Dedifferentiated amniotic fluid mesenchymal stem cell (primary cell): ENCODE data around the gene GALNT18.

Experiments used
- DNase-seq: peaks from one replicate; pipeline ENCODE4 v3.0.0-alpha.2; 2016; ENCODE audit errors: extremely low spot score

The GALNT18 gene

DNA sequence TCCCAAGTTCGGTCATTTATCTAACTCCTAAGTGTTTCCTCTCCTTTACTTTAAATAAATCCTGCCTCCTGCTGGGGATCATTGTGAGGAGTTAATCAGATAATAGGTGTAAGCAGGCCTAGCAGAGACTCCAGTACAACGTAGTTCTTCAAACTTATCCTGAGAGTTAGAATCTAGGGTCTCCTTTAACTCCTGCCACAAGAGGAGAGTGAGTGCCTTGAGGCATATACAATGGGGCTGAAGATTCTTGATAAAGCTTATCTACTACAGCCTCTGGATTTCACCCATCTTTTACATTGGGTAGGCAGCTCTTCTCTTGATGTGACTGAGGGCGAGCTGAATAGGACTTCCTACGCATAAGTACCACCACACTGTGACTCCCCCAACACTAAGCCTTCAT is 3.1 kb upstream of the GALNT18 start:
- no peak for DNase-seq

- DNase-seq, result no peak
These were observed 2.4 kb upstream of the GALNT18 start for GRCh38 chr11:11624204-11624603.

DNA sequence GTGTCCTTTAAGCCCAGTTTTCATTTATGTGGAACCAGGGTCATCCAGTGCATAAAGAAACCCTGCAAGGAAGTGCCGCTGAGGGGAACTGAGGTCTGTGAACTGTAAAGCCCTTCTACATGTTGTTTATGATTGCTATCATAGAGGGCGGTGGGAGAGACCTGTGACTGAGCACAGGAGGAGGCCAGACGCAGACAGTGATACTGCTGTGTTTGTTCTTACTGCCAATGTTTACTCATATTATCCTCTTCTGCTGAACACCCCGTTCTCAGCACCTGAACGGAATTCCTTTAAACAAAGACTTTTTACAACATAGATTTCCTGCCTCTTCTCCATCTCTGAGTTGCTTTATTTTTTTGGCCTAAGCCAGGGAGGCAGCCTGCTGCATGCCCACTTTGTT is 967 bp upstream of the GALNT18 start:
- DNase-seq, result no peak

- DNase-seq, result no peak
These were observed 518 bp upstream of the GALNT18 start for GRCh38 chr11:11622340-11622706.

GRCh38 chr11:11620921-11621572 is 758 bp downstream of the GALNT18 start:
- DNase-seq, result no peak

GRCh38 chr11:11620173-11620920 is 1.5 kb downstream of the GALNT18 start:
- DNase-seq, result no peak

GRCh38 chr11:11618973-11619435 is 2.8 kb downstream of the GALNT18 start:
- no peak for DNase-seq

- DNase-seq, result no peak
These were observed 6.7 kb downstream of the GALNT18 start for GRCh38 chr11:11615086-11615485.

DNA sequence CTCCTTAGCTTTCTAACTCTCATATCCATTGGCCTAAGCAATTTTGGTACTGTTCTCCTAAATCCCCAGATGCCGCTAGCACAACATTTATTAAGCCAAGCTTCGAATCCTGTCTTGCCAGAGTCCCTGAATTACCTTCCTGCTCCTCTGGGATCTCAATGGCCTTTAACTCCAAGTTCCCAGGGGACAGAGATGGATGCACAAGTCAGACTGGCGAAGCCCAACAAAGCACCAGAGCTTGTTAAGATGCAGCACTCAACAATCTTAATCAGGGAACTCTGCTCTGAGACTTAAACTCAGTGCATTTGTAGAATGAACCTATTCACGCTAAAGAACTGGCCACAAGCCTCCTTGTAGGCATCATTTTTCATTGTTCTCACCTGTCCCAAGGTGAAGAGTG is 9.4 kb downstream of the GALNT18 start:
- DNase-seq, result no peak

- no peak for DNase-seq
These were observed 10.4 kb downstream of the GALNT18 start for GRCh38 chr11:11611381-11611780.

- DNase-seq, result no peak
These were observed 13.0 kb downstream of the GALNT18 start for GRCh38 chr11:11608783-11609232.

- no peak for DNase-seq
These were observed 14.0 kb downstream of the GALNT18 start for GRCh38 chr11:11607772-11608171.

GRCh38 chr11:11605821-11606450 is 15.9 kb downstream of the GALNT18 start:
- DNase-seq, result no peak

DNA sequence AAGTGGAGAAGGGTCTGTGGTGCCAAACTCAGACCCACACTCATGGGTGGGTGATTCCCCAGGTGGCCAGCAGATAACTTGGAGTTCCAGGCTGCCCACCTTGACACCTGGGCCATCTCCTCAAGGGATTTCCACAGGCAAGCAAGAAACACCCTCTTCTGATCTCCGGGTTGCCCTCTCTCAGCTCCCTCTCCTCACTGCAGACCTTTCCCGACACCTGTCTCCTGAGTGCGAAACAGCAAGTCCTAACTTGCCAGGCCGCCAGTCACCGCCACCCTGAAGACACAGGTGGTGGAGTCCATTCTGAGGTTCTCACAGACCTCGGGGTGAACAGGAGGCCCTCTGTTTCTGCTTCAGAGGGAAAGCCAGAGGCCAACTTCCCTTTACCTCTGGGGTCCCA is 16.6 kb downstream of the GALNT18 start:
- no peak for DNase-seq

DNA sequence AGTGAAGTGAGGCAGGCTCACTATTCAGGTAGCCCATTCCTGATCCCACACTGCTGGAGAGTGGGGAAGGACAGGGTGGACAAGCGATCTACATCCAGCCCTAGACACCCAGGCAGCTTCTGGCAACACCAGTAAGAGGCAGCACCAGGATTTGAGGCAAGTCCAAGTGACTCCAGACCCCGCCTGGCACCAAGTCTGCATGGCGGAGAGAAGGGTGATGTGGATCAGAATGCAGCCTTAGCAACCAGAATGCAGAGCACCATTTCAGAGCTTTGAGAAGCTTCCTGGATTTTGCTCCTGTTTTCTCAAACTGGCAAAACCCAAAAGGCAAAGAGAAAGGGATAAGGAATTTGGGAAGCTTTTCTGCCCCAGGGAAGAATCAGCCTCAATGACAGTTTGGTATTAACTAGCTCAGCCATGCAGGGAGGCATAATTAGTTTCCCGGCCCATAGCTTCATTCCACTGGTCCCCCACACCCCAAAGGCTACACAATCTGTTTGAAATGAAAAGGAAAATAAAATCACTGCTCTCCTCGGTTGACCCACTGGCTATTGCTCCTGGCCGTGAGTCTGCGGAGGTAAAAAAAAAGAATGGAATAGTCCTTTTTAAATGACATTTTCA is 17.3 kb downstream of the GALNT18 start:
- no peak for DNase-seq

GRCh38 chr11:11602011-11602410 is 19.8 kb downstream of the GALNT18 start:
- no peak for DNase-seq

DNA sequence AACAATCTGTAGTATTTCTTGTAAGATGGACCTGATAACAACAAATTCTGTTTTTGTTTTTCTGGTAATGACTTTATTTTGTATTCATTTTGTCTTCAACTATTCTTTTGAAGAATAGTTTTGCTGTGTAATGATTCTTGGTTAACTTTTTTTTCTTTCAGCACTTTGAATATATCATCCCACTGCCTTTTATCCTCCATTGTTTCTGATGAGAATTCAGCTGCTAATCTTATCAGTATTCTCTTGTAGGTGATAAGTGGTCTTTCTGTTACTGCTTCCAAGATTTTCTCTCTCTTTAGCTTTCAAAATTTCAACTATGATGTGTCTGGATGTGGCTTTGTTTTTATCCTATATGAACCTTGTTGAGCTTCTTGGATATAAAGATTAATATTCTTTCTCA is 21.5 kb downstream of the GALNT18 start:
- no peak for DNase-seq

DNA sequence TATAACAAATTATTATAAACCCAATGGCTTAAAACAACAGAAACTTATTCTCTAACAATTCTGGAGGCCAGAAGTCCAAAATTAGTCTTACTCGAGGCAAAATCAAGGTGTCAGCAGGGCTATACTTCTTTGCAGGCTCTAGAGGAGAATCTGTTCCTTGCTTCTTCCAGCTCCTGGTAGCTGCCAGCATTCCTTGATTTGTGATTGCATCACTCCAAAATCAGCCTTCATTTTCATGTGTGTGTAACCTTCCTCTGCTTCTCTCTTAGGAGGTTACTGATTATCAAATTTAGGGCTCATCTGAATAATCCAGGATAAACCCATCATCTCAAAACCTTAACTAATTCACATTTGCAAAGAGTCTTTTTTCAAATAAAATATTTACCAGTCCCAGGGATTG is 23.6 kb downstream of the GALNT18 start:
- no peak for DNase-seq

DNA sequence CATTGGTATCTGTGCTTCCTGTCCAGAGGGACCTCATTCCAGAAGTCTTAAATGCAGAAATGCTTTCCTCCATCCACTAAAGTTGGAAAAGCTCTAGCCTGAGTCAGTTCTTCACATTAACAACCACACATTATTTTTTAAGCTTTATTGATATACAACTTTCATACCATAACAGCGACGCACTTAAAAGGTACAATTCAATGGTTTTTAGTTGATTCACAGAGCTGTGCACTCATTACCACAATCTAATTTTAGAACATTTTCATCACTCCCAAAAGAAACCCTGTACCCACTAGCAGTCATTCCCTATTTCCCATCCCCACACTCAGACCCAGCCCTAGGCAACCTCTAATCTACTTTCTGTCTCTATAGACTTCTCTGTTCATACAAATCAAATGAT is 27.6 kb downstream of the GALNT18 start:
- no peak for DNase-seq

DNA sequence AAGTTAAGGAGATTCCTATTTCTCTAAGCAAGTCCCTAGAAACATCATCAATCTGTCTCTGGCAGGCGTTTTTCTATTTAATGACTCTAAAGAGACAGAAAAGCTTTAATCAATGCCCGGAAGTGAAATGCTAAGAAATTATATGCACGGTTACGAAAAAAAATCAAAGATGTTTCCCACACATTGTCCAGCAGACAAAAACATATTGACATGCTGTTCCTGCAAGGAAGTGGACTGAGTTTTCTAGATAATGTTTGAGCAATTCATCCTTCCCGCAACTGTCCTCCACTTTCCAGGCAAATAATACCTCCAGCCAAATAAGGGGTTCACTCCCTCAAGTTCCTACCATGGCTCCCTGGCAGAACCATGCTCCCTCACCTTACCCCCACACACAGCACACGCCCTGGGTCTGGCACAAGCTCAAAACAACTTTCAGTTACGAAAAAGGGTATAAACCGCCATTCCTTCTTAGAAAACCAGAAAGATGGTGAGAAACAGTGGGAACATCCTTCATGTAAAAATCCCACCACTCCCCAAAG is 29.6 kb downstream of the GALNT18 start:
- no peak for DNase-seq

- no peak for DNase-seq
These were observed 32.4 kb downstream of the GALNT18 start for GRCh38 chr11:11589437-11589836.

DNA sequence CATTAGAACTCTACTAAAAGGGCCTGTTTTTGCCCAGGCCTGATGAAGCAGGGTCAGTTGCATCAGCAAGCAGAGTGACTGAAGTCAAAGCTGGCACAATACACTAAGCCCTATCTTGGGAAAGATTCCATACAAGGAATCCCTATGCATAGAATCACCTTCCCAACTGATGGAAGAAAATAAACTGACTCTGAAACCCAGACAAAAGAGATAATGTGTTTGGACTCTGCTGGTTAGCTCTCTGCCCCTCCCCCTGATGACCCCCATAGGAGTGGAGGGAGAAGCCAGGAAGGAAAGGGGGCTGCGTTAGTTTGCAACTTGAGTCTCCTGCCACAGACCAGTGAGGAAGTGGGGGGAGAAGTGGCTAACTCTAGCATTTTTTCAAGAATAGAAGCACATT is 32.9 kb downstream of the GALNT18 start:
- DNase-seq, result no peak
